Glutamatergic neuron (in vitro differentiated cells): ENCODE measurements around the gene IL4R. TPM values are rescaled to one million over a fixed set of nuclear protein-coding genes. Genes with fewer than 3 reads are reported as not detected.
"Not testable (repeated sequence)": the region's sequence is repeated elsewhere in the genome, so short reads cannot be mapped to it uniquely, and the experiment has no call there.

Source experiments
- DNase-seq: peaks from one replicate; pipeline ENCODE4 v3.0.0; 2022
- H3K27ac Mint-ChIP-seq: one replicate; pipeline ENCODE4 v1.8.0; 2020; ENCODE audit warnings: mild to moderate bottlenecking, mixed read lengths, inconsistent platforms; ENCODE audit not compliant: unreplicated experiment
- H3K27me3 Mint-ChIP-seq: one replicate; pipeline ENCODE4 v1.8.0; 2020; ENCODE audit warnings: mild to moderate bottlenecking, moderate library complexity, mixed read lengths, inconsistent platforms; ENCODE audit not compliant: unreplicated experiment
- H3K36me3 Mint-ChIP-seq: one replicate; pipeline ENCODE4 v1.8.0; 2020; ENCODE audit warnings: mild to moderate bottlenecking, mixed read lengths, inconsistent platforms; ENCODE audit not compliant: unreplicated experiment
- H3K4me1 Mint-ChIP-seq: one replicate; pipeline ENCODE4 v1.8.0; 2020; ENCODE audit warnings: mild to moderate bottlenecking, low read depth, mixed read lengths, inconsistent platforms; ENCODE audit not compliant: unreplicated experiment
- H3K4me3 Mint-ChIP-seq: one replicate; pipeline ENCODE4 v1.8.0; 2020; ENCODE audit warnings: mild to moderate bottlenecking, mixed read lengths, inconsistent platforms; ENCODE audit not compliant: unreplicated experiment
- H3K9me3 Mint-ChIP-seq: one replicate; pipeline ENCODE4 v1.8.0; 2020; ENCODE audit warnings: mild to moderate bottlenecking, moderate library complexity, mixed read lengths, inconsistent platforms; ENCODE audit not compliant: unreplicated experiment
- total RNA-seq: library from RNA; stranded (reverse); fragmentation: NEBNext Ultra II Directional; extraction: Animal tissue kit (Norgen Biotek cat#: 25700); gene quantifications from one replicate; pipeline ENCODE4 v1.2.1, GENCODE V29; 2021; ENCODE audit not compliant: unreplicated experiment
- TF ChIP-seq, protein P1 (sequence below): fragments of 200-600 bp; sonication (generic); IDR thresholded peaks from one replicate; pipeline ENCODE4 v1.5.0; 2021; ENCODE audit not compliant: partially characterized antibody, unreplicated experiment

The IL4R gene
- total RNA-seq, 1 donor from 2014 or later = 10.8 TPM

DNA sequence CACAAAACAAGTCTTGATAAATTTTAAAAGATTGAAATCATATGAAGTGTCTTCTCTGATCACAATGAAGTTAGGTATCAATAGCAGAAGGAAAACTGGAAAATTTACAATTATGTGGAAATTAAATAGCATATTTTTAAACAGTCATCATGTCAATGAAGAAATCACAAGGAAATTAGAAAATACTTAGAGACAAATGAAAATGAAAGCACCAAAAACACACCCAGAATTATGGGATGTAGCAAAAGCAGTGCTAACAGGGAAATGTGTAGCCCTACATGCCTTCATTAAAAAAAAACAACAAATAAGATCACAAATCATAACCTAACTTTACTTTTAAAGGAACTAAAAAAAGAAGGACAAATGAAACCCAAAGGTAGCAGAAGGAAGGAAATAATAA lies 80.7 kb downstream of the IL4R start:
- peaks cover 2% of the 10 kb centered on the region for H3K27me3 Mint-ChIP-seq
- DNase-seq = no peak
- H3K4me3 Mint-ChIP-seq = no peak overlapping the region
- H3K27ac Mint-ChIP-seq = no peak overlapping the region
- H3K9me3 Mint-ChIP-seq = peaks cover 5% of the 10 kb centered on the region
- H3K36me3 Mint-ChIP-seq = peaks cover 18% of the 10 kb centered on the region
- H3K4me1 Mint-ChIP-seq = no peaks in the 10 kb centered on the region
- TF ChIP-seq, protein P1, sequence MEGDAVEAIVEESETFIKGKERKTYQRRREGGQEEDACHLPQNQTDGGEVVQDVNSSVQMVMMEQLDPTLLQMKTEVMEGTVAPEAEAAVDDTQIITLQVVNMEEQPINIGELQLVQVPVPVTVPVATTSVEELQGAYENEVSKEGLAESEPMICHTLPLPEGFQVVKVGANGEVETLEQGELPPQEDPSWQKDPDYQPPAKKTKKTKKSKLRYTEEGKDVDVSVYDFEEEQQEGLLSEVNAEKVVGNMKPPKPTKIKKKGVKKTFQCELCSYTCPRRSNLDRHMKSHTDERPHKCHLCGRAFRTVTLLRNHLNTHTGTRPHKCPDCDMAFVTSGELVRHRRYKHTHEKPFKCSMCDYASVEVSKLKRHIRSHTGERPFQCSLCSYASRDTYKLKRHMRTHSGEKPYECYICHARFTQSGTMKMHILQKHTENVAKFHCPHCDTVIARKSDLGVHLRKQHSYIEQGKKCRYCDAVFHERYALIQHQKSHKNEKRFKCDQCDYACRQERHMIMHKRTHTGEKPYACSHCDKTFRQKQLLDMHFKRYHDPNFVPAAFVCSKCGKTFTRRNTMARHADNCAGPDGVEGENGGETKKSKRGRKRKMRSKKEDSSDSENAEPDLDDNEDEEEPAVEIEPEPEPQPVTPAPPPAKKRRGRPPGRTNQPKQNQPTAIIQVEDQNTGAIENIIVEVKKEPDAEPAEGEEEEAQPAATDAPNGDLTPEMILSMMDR = no peak

DNA sequence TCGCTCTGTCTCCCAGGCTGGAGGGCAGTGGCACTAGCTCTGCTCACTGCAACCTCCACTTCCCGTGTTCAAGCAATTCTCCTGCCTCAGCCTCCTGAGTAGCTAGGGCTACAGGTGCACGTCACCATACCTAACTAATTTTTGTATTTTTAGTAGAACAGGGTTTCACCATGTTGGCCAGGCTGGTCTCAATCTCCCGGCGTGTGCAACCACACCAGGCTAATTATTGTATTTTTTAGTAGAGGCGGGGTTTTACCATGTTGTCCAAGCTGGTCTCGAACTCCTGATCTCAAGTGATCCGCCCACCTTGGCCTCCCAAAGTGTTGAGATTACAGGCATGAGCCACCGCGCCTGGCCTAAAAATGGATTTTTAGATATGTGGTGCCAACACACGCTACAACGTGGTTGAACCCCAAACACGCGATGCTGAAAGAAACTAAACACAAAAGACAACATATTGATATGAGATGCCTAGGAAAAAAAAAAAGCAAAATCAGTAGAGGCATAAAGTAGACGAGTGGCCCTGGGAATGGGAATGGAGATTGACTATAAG lies 84.6 kb downstream of the IL4R start:
- H3K27me3 Mint-ChIP-seq, DNase-seq, H3K4me3 Mint-ChIP-seq, H3K27ac Mint-ChIP-seq, H3K36me3 Mint-ChIP-seq: not testable (repeated sequence)
- Mint-ChIP-seq H3K4me1 (peaks cover 12% of the 10 kb centered on the region), H3K9me3 (peaks cover 13% of the 10 kb centered on the region)

DNA sequence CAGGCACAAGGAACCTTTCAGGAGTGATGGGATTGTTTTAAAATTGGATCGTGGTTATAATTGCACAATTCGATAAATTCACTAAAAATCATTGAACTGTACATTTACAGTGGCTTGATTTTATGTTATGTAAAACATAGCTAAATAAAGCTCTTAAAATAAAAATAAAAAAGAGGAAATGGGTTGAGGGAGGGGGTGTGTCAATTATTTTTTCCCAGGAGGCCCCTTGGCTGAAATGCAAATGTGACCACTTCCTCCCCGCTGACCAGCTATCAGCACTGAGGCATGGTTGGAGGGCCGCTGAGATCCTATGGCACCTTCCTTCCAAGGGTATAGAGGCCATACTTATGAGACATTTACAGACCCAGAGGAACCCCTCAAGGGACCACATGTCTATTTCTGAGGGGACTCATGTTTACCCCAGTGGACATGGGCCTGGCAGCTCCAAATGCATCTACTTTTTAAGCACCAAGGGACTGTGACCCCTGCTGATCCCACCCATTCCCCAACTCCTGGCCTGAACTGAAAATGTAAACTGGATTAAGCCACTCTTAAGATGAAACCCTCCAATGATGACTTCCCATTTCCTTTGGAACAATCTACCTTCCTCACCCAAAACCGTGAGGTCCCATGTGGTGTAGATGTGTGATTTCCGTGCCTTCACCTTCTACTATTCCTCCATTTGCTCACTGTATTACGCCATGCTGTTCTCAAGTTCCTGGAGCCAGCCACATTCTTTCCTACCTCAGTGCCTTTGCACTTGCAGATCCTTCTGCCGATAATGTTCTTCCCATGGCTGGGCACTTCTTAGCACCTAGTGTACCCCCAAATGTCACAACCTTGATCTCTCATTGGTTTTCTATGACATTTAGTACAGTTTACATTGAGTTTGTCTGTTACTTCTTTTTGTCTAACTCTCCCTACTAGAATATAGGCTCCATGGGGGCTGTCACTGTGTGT lies 85.4 kb downstream of the IL4R start:
- H3K4me3 Mint-ChIP-seq = no peak overlapping the region
- TF ChIP-seq, protein P1 = no peak
- H3K36me3 Mint-ChIP-seq = peaks cover 7% of the 10 kb centered on the region
- H3K4me1 Mint-ChIP-seq = peaks cover 12% of the 10 kb centered on the region
- H3K9me3 Mint-ChIP-seq = peaks cover 12% of the 10 kb centered on the region
- H3K27me3 Mint-ChIP-seq = peaks cover 9% of the 10 kb centered on the region
- no peak for DNase-seq
- no peak overlapping the region for H3K27ac Mint-ChIP-seq

DNA sequence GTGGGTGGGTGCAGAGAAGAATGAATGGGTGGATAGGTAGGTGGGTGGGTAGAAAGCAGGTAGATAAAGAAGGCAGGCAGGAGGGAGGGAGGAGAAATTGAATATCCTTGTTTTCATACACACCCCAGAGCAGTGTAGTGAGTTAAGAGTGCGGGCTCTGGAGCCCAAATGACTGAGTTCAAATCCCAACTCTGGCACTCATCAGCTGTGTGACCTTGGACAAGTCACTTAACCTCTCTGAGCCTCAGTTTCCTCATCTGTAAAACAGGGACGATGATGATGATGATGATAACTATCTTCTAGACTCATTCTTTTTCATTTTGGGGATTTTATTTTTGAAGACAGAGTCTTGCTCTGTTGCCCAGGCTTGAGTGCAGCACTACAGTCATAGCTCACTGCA lies 86.2 kb downstream of the IL4R start:
- peaks cover 9% of the 10 kb centered on the region for H3K27me3 Mint-ChIP-seq
- H3K4me1 Mint-ChIP-seq = peaks cover 12% of the 10 kb centered on the region
- H3K9me3 Mint-ChIP-seq = peaks cover 10% of the 10 kb centered on the region
- no peak overlapping the region for H3K27ac Mint-ChIP-seq
- DNase-seq = no peak
- H3K4me3 Mint-ChIP-seq = no peak overlapping the region
- H3K36me3 Mint-ChIP-seq = no peaks in the 10 kb centered on the region
- TF ChIP-seq, protein P1 = no peak

DNA sequence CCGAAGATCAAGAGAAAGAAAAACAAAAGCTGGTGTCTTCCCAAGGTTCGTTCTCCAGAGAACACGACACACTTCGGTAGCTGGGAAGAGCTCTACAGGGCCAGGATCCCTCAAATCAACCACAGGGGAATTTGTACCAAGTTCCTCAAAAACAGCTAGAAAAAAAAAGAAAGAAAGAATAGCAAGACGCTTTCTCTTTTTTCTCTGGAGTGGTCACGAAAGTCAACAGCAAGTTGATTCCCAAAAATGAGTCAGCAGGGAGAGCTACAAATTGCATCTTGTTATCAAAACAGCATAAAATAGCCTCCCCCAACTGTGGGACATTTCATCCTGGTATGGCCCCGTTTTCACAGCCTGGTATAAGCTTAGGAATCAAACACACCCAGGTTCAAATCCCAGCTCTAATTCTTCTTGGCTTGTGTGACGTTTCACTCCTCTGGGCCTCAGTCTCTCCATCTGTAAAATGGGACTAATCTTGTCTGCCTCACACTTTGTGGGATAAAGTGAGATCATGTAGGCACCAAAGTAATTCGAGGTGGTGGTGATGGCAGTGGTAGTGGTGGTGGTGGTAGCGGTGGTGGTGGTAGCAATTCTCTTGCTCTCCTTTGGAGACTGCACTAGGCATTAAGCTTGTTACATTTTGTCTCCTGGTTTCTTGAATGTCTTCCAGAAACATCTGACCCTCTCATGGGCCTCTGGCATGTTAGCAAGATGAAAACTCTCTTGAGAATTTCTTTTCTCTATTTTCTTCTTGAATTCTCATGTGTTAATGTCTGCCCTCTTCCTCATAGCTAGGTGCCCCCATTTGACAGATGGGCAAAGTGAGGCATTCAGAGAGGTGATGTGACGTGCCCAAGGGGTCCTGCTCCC lies 87.2 kb downstream of the IL4R start:
- peaks cover 12% of the 10 kb centered on the region for H3K4me1 Mint-ChIP-seq
- H3K27ac Mint-ChIP-seq = no peak overlapping the region
- TF ChIP-seq, protein P1 = no peak
- no peak overlapping the region for H3K4me3 Mint-ChIP-seq
- no peak for DNase-seq
- H3K9me3 Mint-ChIP-seq = peaks cover 10% of the 10 kb centered on the region
- peaks cover 9% of the 10 kb centered on the region for H3K27me3 Mint-ChIP-seq
- H3K36me3 Mint-ChIP-seq = no peaks in the 10 kb centered on the region
